GM19099 (cell line): Measurements from ENCODE around the gene RIPK4.

Experiments used
- POLR2A ChIP-seq: IDR thresholded peaks from 3 replicates; pipeline ENCODE4 v1.6.1; 2011; ENCODE audit warnings: low read depth; ENCODE audit not compliant: insufficient read length; ENCODE audit errors: extremely low read depth

RIPK4 gene

DNA sequence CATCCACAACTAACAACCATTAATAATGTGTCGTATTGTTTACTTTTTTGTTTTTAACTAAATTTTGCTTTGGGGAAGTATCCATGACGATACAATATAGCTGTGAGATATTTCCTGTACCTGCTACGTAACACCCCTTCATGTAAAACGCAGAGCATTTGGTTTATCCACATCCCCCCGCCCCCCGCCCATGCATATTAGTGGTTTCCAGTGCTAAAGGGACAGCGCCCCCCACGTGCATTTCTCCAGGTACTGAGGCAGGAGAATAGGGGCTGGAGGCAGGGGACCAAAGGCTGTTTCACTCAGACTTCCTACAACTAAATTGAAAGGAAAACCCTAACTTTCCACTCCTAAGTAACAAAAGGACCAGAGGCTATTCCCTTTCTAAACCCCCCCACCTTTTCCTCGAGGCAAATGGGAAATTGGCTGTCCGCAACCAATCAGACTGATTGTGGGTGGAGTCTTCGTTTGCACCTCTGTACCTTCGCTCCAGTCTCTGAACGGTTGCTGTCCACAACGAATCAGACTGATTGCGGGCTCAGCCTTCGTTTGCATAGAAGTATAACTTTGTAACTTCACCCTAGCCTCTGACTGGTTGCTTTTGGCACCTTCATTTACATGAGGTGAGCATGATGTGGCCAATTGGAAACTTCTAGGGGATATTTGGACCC, 12.2 kb upstream of the RIPK4 start:
- no peak for TF ChIP-seq POLR2A

DNA sequence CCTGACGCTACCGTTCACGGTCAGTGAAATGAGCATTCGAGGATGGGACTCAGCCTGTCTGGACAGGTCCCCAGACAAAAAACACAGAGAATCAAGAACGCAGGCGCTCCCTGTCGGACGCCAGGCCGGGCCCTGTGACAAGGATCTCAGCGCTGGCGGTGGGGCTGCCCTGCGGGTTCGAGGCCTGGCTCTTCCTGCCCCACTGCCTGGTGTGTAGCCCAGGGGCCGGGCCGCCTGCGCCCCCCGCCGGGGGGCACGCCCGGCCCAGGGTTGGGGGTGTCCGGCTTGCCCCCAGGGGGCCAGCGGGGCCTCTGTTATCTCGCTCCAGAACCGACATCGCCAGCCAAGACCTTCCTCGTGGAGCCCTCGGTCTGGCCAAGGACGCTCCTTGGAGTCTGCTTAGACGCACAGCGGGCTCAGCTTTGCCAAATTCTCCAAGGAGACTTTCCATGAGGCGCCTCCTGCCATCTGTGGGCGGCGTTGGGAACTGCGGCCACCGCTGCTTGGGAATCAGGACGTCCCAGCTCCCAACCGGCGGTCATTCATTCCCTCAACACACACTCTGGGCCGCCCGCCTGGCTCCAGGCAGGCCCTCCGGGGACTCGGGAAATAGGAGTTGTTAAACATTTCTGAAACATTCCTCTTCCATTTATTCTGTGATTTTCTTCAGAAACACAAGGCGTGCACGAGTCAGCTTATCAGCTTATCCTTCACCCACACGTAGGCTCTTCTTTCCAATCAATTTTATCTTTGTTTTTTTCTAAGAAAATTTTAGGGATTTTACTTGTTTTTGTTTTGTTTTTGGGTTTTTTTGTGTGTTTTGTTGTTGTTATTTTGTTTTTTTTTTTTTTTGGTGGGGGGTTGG, 11.3 kb upstream of the RIPK4 start:
- no peak for TF ChIP-seq POLR2A

DNA sequence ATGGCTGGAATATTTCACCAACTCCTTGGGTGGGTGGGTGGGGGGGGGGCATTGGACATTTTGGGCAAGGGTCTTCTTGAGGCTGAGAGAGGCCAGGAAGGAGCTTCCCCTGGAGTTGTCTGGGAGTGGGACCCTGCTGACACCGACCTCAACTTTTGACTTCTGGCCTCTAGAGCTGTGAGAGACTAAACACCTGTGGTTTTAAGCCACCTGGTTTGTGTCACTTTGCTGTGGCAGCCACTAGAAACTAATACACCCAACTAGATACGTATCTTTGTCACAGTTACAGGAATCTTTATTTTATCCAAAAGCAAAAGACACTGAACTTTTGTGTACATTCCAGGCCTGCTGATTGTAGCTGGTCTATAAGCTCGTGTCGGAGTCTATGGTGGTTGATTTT, 9.9 kb upstream of the RIPK4 start:
- TF ChIP-seq POLR2A, result no peak

DNA sequence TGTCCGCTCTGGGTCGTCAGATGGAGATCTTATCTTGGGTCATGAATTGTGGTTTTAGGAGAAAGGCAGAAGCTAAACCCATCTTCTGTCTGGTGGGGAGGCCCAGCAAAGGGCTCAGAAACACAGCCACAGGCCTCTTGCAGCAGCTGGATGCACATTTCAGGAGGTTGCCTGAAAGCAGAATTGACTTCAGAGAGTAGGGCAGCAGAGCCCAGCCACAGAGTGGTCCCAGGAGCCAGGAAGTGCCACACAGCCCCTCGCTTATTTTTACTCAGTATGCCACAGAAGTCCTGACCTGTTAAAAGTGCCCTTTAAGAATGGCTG, 8.3 kb upstream of the RIPK4 start:
- no peak for TF ChIP-seq POLR2A

GRCh38 chr21:41774467-41775148, 7.8 kb upstream of the RIPK4 start:
- TF ChIP-seq POLR2A, result no peak

GRCh38 chr21:41772351-41773080, 5.7 kb upstream of the RIPK4 start:
- no peak for TF ChIP-seq POLR2A

DNA sequence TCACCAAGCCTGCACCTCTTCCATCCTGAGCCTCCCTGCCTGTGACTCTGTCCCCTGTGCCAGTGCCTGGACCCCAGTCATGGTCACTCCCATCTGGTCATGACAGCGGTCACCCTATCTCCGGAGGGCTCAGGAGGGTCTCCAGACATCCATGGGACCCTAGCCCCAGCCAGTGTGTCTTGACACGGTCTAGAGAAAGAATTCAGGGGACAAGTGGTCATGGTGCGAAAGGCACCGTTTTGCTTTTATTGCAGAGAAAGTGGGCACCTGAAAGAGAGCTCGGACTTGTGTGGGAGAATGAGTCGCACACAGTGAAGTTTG, 4.7 kb upstream of the RIPK4 start:
- no peak for TF ChIP-seq POLR2A

GRCh38 chr21:41770901-41771624, 4.2 kb upstream of the RIPK4 start:
- TF ChIP-seq POLR2A, result no peak

DNA sequence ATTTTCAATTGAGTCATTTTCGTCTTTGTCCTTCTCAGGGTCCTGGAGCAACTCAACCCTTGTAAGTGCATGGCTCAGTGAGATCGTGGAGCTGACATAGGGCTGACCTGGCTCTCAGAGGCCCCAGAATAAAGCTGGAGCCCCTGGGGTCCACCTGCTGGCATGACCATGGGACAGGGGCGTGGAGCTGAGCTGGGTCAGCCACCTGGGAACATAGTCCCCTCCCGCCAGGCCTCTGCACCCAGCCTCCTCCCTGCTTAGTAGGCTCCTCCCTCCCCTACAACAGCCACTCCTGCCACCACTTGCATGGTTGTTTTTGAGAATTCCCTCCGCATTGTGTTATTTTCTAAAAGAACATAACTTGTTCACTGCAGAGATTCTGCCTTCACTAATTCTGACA, 3.1 kb upstream of the RIPK4 start:
- no peak for TF ChIP-seq POLR2A

DNA sequence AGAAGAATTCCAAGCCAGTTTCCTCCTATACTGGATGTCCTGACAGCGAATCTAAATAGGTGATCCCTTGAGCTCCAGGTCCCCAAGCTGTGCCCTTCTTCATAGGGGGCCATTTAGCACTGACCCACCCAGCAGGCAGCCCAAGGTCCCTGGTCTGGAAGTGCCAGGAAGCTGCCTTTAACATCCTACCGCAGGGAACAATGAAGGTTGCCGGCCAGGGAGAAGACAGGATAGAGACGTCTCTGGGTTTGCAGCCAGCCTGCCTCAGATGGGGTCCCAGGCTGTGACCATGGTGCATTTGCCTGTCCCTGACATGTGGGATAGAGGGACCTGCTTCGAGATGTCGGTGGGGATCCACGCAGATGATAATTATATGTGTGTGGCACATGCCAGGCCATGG, 2.7 kb upstream of the RIPK4 start:
- TF ChIP-seq POLR2A, result no peak

DNA sequence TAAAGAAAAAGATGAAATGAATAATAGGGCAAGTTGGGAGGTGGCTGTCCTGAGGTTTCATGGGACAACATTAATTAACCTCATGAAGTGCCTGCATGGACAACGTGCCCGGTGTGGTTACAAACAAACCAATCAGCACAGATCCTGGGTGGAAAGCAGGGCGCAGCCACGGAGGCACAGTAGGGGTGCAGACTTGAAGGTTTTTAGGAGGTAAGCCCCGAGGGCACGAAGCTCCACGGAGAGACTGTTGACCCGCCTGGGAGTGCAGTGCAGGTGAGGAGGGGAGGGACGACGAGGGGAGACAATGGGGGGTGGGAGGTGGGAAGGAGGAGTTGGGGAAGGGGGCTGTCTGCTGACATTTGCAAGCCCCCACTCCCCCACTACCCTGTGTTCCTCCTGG, 2.3 kb upstream of the RIPK4 start:
- no peak for TF ChIP-seq POLR2A

DNA sequence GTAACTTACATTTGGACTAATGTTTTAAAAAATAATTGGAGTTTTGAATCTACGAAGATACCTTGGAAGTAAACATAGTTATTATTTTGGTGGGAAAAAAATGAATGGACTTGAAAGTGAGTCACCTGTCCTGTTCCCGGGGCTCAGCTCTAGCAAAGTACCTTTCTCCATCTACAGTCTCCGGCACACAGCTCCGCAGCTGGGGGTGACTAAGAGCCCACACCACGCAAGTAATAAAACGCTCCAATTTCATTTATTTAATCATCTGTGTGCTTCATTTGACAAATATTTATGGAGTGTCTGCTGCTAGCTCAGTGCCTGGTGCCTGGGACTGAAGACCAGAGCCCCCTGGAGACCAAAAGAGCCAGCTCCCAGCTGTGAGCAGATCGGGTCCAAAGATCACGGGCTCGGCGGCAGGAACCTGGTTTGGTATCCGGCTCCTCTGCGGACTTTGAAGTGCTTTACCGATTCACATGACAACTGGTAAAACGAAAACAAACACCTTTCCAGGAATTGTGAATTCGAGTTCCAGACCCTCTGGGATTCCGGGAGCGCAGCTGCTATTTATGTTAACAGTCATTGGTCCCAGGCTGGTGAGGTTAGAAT, 1.7 kb upstream of the RIPK4 start:
- TF ChIP-seq POLR2A, result no peak

DNA sequence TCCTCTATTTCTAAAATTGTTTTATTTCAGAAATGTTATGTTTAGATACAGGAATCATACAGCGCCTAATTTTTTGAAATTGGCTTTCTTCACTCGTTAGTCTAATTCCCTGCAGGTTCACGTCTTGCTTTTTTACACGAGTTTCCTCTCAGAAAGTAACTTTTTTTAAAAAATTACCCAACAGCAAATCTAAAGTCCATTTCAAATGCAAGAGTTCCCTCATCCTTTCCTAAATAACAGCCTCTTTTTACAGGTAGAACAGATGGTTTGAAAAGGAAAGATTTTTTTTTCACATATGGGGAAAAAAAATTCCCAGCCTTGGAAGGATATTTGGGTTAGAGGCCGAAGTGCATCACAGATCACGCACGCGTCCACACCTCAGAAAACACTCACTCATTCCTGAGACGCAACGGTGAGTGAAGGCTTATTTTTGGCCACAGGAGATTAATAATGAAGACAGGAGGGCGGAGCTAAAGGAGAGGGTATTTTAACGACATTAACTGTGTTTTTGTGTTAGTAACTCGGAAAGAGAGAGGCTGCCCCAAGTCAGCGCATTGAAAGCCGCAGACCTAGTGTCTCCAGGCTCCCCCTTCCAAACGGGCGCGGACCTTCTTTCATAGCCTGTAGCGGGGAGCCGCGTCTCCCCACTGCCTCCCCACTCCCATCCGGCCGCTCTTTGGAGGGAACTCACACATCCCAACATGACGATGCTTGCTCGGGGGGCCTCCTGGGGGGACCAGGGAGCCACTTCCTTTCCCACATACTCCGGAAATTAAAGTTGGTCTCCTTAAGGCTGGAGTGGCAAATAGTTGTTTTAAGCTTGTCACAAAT, 969 bp upstream of the RIPK4 start:
- TF ChIP-seq POLR2A, result no peak
